H4 (cell line): ENCODE data around the gene TNNT3. TPM values are rescaled to one million over a fixed set of nuclear protein-coding genes. Genes with fewer than 3 reads are reported as not detected.

ENCODE experiments used
- DNase-seq: peaks from one replicate; pipeline ENCODE4 v3.0.0-alpha.2; 2015; ENCODE audit warnings: low spot score
- total RNA-seq: library from RNA; depleted of rRNA; stranded (reverse); fragments of >200 nt; shearing (Covaris generic); gene quantifications from 2 replicates; pipeline ENCODE4 v1.2.3, GENCODE V29; 2014

The TNNT3 gene
- total RNA-seq, 1 experiment from 2014 or later, result not detected

GRCh38 chr11:1922481-1923081 is 3.1 kb downstream of the TNNT3 start:
- DNase-seq, result no peak

- DNase-seq, result no peak
Measured at GRCh38 chr11:1923201-1923956, 3.9 kb downstream of the TNNT3 start.

GRCh38 chr11:1924181-1924580 is 4.7 kb downstream of the TNNT3 start:
- DNase-seq, result no peak

- no peak for DNase-seq
Measured at GRCh38 chr11:1924646-1925372, 5.3 kb downstream of the TNNT3 start.

GRCh38 chr11:1925373-1926155 is 6.1 kb downstream of the TNNT3 start:
- DNase-seq, result no peak

- DNase-seq, result no peak
Measured at GRCh38 chr11:1926156-1927025, 6.9 kb downstream of the TNNT3 start.

GRCh38 chr11:1927026-1927847 is 7.7 kb downstream of the TNNT3 start:
- no peak for DNase-seq

GRCh38 chr11:1927848-1928469 is 8.5 kb downstream of the TNNT3 start:
- no peak for DNase-seq

- DNase-seq, result no peak
Measured at GRCh38 chr11:1928470-1928890, 9.0 kb downstream of the TNNT3 start.

GRCh38 chr11:1928891-1929541 is 9.5 kb downstream of the TNNT3 start:
- DNase-seq, result no peak

- DNase-seq, result no peak
Measured at GRCh38 chr11:1929621-1930461, 10.3 kb downstream of the TNNT3 start.

- DNase-seq, result no peak
Measured at GRCh38 chr11:1930462-1930830, 10.9 kb downstream of the TNNT3 start.

GRCh38 chr11:1931341-1932104 is 12.0 kb downstream of the TNNT3 start:
- DNase-seq, result no peak

- no peak for DNase-seq
Measured at GRCh38 chr11:1932105-1932480, 12.6 kb downstream of the TNNT3 start.

GRCh38 chr11:1932681-1933080 is 13.2 kb downstream of the TNNT3 start:
- no peak for DNase-seq

- DNase-seq, result no peak
Measured at GRCh38 chr11:1933416-1934334, 14.2 kb downstream of the TNNT3 start.
